DMS 273 (cell line): ENCODE results near the gene NT5DC1.

ENCODE experiments used
- DNase-seq: peaks from one replicate; lab custom pipeline; 2025; ENCODE audit not compliant: unreplicated experiment; lab: John Stamatoyannopoulos, UW

The NT5DC1 gene

DNA sequence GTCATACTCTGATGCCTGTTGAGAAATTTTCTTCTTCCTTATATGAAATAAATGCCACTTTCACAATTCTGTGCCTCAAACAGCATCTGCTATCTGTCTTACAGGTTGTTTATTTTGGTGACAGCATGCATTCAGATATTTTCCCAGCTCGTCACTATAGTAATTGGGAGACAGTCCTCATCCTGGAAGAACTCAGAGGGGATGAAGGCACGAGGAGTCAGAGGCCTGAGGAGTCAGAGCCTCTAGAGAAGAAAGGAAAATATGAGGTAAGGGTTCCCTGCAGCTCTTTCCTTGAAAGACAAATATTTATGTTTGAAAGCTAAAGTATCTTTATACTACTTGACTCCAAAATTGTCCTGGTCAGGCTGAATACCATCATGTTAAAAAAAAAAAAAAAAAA, 137.4 kb downstream of the NT5DC1 start:
- no peak for DNase-seq

DNA sequence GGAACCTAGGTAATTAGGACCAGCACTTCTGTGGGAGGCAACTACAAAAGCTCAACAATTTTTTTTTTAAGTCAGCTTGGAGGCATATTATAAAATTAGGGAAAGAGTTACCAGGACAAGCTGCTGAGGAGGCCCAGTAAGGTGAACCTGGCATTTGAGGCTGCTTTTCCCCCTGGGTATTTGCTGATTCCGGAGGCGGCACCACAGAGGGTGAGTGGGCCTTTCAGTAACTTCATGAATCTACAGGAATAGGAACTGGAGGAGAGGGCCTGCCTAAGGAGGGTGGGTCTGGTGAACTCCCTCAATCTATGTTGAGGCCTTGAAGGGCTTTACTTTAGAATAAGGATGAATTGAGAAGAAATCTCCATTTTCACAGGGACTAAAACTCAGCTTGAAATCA, 138.6 kb downstream of the NT5DC1 start:
- no peak for DNase-seq

- DNase-seq = no peak
Measured at GRCh38 chr6:116239856-116240255, 139.2 kb downstream of the NT5DC1 start.

DNA sequence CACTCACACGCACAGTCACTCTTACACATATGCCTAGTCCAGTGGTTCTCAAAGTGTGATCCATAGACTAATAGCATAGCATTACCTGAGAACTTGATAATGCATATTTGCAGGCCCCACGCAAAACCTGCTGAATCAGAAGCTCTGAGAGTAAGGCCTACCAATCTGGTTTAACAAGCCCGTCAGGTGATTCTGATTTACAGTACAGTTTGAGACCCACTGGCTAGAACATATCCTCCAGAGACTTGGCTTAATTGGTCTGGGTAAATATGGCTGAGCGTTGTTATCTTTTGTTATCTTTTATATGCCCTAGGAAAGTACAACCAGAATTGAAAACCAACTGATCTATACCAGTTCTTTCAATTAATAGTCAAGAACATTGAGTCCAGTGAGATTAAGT, 143.6 kb downstream of the NT5DC1 start:
- no peak for DNase-seq

GRCh38 chr6:116246089-116246488, 145.4 kb downstream of the NT5DC1 start:
- no peak for DNase-seq

GRCh38 chr6:116247285-116247684, 146.6 kb downstream of the NT5DC1 start:
- DNase-seq = no peak

GRCh38 chr6:116248577-116248976, 147.9 kb downstream of the NT5DC1 start:
- DNase-seq = no peak

DNA sequence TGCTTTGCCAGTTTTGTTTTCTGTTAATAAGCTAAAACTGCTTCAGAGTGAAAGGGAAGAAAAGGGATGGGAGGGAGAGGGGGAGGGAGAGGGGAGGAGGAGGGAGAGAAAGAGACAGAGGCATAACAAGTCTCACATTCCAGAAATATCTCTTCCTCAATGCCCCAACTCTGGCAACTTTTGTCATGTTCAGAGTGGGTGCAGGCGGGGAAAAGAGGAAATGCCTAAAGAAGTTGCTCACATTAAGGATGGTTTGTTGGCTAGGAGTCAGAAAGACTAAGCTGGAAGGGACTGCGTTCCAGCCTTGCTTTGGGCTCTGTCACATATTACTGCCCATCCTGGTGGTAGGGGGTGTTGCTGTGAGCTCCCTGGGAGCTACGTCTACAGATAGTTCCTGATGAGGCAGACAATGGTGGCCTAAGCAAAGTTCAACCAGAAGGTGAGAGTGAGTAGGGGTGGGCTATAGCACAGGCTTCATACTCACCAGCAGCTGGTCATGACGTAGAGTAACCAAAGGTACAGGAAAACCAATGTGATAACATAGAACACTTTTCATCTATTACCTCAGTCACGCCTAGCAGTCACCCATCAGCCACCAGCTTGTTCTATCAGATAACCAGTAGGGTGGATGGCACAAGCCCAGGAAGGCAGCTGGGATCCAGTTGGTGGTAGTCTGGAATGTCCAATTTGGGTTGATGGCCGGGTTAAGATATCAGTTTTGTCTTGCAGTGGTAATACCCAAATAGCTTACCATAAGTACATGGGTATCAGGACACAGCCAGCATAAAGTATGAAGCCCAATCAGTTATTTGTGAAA, 151.1 kb downstream of the NT5DC1 start:
- peak; percentile 32 for DNase-seq

DNA sequence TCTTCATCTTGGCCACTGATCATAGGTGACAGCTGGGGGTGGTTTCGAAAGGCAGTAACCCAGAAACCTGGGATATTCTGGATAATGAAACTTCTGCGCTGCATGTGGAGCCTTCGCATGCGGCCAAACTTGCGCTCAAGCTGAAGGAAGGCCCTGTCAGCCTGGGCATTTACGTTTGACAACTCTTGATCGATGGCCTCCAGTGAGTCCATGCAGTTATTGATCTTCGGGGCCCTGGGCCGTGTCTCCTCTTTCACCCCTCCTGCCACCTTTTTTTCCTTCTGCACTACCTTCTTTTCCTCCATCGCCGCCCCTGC, 152.5 kb downstream of the NT5DC1 start:
- peak; percentile 36 for DNase-seq

- DNase-seq = peak; percentile 98
Measured at GRCh38 chr6:116253505-116254296, 153.0 kb downstream of the NT5DC1 start, which contains the start of gene TSPYL4. Gene TSPYL4 (minus strand): TSS chr6:116254075. CDS start chr6:116254008, 67 bp downstream.

- peak; percentile 6 for DNase-seq
Measured at GRCh38 chr6:116254297-116255056, 153.8 kb downstream of the NT5DC1 start.

DNA sequence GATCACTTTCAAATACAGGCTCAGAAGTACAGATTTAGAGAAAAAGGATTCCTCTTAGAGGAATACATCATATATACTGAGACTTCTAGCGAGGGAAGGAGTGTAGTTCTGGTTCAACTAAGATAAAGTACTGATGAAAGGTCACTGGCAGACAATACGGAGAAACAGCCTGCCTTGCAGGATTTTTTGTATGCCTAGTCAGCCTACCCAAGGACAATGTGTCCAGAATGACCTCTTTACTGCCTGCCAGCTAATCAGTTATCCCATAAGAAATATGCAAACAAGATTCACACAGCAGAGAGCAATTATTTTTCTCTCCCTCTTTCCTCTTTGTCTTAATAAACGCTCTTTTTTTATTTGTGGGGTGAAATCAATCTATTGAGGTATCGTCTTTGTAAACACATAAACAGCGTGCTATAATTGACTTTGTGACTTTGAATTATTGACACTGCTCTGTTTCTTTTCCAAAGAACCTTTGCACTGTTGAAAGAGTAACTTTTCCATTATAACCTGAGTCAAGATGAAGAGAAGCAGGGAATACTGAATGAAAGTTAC, 154.7 kb downstream of the NT5DC1 start:
- peak; percentile 13 for DNase-seq

DNA sequence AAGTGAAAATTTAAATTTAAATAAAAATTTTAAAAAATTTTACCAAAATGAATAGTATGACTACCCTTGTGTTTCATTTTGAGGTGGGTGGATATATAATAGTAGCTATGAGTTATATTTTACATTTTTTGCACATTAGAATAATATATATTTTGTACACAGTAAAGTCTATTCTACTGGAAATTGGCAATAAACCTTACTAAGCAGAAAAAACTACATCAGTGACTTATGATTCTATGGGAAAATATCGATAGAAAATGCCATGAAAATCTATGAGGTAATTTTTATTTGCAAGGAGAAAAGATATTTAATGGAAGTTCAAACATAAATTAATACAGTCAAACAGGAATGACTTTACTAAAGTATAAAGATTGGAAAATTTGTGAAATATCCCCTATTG, 156.0 kb downstream of the NT5DC1 start:
- no peak for DNase-seq

- DNase-seq = no peak
Measured at GRCh38 chr6:116258520-116258919, 157.9 kb downstream of the NT5DC1 start.

DNA sequence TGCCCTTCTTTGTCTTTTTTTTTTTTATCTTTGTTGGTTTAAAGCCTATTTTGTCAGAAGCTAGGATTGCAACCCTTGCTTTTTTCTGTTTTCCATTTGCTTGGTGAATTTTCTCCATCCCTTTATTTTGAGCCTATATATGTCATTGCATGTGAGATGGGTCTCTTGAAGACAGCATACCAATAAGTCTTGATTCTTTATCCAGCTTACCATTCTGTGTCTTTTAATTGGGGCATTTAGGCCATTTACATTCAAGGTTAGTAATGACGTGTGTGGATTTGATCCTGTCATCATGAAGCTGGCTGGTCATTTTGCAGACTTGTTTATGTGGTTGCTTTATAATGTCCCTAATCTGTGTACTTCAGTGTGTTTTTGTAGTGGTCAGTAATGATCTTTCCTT, 162.7 kb downstream of the NT5DC1 start:
- DNase-seq = no peak

DNA sequence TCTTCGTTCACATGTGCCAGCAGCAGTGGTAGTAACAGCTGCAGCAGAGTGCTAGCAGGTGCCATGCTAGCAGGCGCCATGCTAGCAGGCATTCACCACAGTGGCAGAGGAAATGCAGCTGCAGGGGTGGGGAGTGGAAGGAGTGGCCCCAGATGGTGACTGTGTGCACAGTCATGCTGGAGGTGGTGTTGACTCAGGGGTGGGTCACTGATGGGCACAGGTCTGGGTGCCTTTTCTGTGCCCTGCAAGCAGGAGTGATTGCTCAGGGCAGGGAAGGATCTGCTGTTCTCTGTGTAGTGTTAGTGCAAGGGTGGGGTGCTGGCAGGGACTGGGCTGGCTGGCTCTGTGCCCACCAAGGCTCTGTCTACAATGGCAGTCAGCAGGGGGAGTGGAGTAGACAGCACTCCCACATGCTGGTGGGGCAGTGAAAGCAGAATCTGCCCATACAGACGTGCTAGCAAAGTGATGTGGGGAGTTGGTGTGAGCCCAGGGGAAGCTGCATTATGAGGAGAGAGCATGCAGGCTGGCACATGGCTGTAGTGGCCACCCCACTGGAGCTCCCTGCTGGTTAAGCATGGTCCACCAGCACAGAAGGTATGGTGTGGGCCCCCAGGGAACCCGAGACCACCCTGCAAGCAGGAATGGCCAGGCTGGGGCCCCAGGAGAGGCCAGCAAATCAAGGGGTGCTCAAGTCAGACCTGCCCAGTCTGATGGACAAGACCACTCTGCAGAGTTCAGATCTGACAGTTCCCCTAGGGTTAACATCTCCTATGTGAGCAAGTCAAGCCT, 164.6 kb downstream of the NT5DC1 start:
- peak; percentile 18 for DNase-seq

- DNase-seq = no peak
Measured at GRCh38 chr6:116266803-116267202, 166.2 kb downstream of the NT5DC1 start.

- no peak for DNase-seq
Measured at GRCh38 chr6:116267836-116268588, 167.4 kb downstream of the NT5DC1 start.

DNA sequence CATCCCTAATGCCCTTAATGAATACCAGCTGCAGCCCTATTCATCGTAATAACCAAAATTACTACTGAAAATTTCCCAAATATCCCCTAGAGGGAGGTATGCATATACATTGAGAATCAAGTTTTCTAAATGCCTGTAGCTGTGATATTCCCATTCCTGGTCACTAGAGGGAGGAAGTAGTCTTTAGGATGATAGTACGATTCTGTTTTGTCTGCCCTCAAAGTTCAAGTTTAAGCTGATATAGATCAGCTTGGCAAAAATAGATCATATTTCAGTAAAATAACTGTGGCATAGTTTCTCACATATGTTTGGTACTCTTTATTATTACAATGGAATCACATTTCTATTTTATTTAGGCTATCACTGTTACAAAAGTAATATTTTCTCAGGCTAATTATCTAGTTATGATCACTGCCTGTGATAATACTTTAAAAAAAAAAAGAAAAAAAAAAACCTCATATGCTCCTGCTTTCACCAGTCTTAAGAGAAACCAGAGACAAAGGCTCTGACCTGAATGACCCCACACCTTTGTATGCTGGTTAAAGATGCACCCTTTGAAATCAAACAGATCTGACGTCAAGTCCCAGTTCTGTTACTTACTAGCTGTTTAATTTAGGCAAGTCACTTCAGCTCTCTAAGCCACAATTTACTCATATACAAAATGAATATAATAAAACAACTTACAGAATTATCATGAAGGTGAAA, 168.1 kb downstream of the NT5DC1 start:
- DNase-seq = peak; percentile 88
